Astrocyte (in vitro differentiated cells and primary cell): ENCODE results near the gene SKIC3.

Experiments used
- CTCF ChIP-seq: IDR thresholded peaks from 2 replicates; pipeline ENCODE4 v1.5.1; 2011; ENCODE audit warnings: low read depth, mild to moderate bottlenecking, inconsistent platforms, low read length, moderate library complexity; ENCODE audit not compliant: insufficient read depth
- EZH2 ChIP-seq: IDR thresholded peaks from 2 replicates; pipeline ENCODE4 v1.6.1; 2012; ENCODE audit warnings: mild to moderate bottlenecking, low read length, inconsistent platforms; ENCODE audit not compliant: insufficient read depth

- TF ChIP-seq CTCF: no peak
- no peak for TF ChIP-seq EZH2
Observed at GRCh38 chr5:95557841-95558240, 3.1 kb upstream of the SKIC3 start.
